Left lobe of liver (tissue), 2 donors: ENCODE data around the gene BNC2. TPM values are rescaled to one million over a fixed set of nuclear protein-coding genes. Genes with fewer than 3 reads are reported as not detected.

ENCODE experiments used
- ATAC-seq: fragments of 200-7000 bp; cut with Tn5 transposase; one replicate; pipeline ENCODE4 v1.9.1; 2020; ENCODE audit warnings: mild to moderate bottlenecking, moderate library complexity
- DNase-seq: peaks from one replicate; pipeline ENCODE4 v3.0.0-alpha.2; 2020; ENCODE audit warnings: low spot score
- total RNA-seq: library from RNA; stranded (reverse); gene quantifications from one replicate; pipeline ENCODE4 v1.2.1, GENCODE V29; 2021
- donor health status: DM: no; HTN: no; CAD: no; lungs with moderate emphysema.
- donor health status: DM: no; HTN: yes; CAD: no.

The BNC2 gene
- total RNA-seq, 1 donor from 2014 or later, result 0.55 TPM

DNA sequence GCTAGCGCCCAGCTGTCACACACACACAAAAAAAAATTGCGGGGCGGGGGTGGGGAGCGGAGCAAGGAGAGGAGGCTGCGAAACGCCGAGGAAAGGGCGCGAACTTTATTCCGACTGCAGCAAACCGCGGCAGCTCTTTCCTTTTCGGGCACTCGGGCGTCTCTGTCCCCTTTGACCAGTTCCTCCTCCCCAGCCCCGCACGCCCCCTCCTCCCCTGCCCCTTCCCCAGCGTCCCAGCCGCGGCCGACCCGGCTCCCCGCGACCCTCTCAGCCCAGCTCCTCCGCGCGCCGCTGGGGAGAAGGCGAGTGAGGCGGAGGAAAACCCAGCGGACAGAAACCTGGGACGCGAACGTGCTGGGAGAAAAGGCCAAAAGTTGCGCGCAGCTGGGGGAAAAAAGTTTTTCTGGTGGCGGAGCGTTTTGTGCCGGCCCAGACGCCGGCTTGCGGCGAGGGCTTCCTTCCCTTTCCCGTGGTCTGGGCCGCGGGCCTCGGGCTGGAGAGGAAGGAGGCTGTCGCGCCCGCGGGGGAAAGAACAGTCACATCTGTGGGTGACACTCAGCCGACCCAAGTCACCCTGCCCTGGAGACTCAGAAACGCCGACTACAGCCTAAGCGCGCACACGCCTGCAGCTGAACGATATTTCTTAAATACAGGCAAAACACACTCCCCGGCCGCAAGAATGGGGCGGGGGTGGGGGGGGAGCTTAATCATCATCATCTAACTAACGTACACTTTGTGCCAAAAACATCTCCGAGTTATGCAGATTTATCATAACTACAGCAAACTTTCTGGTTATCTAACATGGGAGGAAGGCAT is 1.1 kb upstream of the BNC2 start:
- no peak for DNase-seq

DNA sequence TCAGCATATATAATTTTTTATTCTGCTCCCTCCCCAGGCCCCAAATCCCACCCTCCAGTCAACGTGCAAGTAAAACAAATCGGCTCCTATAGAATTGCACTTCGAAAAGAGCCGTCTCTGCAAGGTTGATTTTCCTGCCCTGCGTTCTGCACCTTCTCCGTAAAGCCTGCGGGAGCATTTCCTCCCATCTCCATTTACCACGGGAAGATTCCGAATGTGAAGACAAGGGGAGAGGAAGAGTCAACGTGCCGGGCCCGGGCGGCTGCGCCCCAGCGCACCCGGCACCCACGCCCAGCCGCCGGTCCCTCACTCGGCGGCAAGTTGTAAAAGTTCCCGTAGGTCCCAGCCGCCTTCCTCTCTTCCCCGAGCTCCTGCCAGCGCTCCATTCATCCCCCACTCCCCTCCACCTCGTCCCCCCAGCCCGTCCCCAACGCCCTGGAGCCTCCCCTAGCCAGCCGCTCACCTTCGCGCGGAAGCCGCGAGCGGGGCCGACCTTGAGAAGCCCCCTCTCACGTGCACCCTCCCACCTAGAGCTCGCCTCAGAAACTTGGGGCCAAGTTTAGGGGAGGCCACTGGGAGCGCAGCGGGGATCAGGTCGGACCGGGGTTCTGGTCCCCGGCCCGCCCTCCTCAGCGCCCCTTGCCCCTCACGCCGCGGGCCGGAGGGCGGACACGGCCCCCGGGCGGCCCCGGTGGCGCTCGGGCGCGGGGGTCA is 431 bp downstream of the BNC2 start:
- peak; percentile 25 for ATAC-seq
- no peak for DNase-seq

More for the DNA sequence above, 1.1 kb upstream of the BNC2 start:
- ATAC-seq, result peak; percentile 58

DNA sequence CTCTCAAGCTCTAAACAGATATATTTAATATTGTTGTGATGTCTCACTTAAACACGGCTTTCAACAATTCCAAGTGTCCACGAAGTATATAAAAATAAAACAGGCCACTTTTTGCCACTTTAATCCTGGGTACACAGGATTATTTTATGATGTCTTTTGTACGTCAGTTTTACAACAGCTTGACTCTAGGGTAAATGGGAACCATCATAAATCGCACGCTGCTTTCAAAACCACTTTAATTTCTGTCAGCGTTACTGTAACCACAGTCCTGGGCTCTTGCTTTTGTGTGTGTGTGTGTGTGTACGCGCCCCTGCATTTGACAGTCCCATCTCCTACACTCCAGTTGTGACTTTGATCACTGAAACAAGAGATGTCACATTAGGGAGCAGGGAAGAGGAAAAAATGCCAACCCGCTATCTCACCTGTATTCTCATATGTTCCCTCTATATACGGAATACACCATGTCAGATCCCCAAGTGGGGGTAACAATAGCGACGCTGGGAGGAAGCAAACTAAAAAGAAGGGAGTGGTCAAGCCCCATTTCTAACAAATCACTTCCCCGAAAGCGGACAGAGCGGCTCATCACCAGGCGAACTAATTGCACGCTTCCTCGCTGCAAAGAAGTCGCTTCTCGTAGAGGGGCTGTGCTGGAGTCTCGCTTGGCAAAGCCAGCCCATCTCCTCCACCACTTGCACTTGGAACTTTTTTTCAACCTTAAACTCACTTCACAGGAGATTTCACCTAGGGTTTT is 1.2 kb downstream of the BNC2 start:
- no peak for DNase-seq
- ATAC-seq, result no peak

DNA sequence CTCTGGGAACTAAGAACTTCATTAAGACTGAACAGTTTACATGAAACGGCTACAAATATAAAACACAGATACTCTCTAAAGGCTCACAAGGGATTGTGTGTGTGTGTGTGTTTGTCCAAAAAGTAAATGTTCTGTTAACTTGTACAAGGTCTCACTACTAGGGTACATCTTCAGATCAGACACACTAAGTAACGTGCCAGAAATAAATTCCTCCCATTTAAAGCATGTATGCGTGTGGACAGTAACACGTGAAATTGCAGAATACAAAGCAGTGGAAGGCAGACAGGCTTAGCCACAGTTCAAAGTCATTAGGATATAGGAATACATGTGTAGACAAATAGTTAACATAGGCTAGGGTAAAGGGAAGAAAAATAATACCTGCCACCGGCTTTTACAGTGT is 1.8 kb downstream of the BNC2 start:
- DNase-seq (no peak), ATAC-seq (no peak)

DNA sequence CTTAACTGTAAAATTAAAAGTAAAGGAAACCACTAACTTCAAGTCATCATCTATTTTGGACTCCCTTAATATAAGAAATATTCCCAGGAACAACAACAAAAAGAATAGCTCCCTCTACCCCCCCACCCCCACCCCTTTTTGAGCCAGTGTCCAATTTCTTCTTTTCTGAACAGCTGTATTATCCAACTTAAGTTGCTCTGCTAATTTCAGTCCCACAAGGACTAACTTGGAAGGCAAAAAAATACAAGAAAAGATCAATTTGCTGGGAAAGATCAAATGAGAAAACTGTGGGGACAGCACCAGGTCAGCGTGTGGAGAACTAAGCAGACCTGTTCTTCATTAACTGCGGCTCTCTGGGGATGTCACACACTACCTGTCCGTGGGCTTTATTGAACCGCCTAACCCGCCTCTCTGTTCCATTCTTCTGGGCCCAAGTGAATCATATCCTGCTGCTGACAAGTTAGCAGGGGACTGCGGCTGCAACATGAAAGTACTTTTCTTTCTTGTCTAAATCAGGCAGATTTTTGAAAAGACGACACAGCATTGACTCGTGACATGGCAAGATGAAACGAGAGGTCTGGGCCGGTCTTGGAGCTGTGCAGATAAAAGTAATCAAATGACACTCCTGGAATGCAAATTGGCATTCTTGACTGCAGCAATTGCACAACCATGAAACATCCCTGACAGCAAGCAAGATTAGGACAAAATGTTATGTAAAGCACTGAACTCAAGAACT is 2.7 kb downstream of the BNC2 start:
- DNase-seq (no peak), ATAC-seq (no peak)

DNA sequence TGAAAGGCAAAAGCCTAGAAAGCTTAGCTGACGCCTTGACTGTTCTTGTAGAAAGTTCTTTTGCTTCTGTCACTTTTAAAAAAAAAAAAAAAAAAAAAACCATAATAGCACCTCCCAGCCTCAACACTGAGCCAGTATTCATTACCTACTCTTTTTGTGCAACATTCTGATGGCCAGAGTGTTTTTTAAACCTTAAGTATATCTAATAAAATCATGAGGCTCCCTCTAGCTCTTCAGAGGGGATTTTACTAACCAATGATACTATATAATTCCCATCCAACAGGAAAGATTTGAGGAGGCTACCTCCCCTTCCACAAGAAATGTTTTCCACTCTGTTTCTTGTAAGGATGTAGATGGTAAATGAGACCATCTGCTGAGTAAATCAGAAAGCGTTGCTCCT is 3.9 kb downstream of the BNC2 start:
- no peak for DNase-seq
- ATAC-seq, result no peak

DNA sequence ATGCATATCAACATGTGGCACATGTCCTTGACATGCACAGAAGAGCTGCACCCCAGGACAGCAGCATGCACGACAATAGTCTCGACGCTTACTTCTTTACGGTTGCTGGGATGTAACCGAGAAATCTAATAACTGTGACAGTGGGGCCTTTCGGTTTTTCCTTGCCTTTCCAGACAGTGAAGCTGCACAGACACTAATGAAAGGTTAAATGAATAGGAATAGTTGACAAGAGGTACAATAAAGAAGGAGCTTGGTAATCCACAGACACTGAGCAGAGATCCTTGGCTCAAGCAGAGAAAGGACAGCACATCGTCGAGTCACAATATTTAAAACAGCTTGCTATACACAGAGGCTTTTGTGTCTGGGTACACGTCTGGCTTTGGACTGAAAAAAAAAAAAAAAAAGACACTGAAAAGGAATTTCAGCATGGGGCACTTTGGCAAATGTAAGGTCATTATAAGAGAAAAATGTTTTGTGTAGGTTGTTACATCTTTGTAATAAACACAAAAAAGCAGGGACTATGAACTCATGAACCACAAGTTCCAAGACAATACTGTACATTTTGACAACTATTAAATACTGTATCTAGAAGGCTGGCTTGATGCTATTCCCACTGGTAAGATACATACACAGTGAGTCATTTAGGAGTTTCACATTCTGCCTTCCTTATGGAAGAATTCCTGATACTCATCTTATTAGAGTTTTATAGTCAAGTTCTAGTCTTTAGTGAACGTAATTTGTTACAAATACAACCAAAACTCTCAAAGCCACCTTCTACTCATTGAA is 5.6 kb downstream of the BNC2 start:
- no peak for ATAC-seq
- no peak for DNase-seq

DNA sequence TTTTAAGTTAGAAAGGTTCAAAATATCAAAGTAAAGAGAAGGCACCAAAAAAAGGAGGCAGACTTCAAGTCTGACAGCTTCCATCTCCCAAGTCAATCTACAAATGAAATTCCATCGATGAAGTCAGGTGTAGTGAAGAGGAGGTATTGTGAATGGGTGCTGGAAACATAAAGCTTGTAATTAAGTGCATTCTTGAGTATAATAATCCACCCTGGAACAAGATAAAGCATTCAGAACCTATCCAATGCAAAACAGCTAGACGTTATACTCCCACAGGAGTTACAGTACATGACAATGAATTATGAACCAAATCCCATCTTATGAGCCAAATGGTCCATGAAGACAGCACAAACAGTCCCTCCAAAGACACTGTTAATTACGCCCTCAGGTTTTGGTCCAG is 22.3 kb downstream of the BNC2 start:
- DNase-seq, result no peak
- no peak for ATAC-seq

DNA sequence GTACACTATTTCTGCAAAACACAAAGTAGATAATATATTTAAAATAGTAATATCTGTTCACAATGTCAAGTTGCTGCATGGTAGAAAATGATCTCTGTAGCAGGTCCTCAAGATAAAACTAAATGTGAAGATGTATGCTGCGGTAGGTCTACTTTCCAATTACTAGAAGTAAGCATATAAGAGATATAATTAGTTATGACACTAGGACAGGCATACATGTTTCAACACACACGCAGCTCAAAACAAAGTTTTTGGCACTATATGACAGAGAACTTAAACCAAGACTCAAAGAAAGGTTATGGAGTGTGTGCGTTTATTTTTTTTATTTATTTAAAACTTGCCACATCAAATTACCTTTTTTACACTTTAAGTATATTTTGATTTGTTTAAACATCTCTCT is 23.5 kb downstream of the BNC2 start:
- no peak for DNase-seq
- no peak for ATAC-seq

DNA sequence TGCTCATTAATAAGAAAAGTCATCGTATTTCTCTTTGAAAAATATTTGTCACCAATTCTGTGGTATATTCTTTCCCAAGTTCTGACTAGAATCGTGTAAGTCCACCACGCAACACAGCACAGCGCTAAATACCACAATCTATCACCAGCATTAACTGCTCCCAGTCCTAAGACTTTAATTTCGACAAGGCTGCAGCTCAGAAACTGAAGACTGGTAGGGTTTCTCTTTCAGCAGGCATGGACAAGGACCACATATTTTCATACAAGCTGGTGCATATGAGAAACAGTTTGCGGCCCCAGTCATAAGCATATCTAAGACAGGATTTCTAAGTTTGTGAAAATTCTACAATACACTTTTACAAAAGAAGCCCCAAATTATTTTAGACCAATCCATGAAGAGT is 24.1 kb downstream of the BNC2 start:
- DNase-seq, result no peak
- ATAC-seq, result no peak

DNA sequence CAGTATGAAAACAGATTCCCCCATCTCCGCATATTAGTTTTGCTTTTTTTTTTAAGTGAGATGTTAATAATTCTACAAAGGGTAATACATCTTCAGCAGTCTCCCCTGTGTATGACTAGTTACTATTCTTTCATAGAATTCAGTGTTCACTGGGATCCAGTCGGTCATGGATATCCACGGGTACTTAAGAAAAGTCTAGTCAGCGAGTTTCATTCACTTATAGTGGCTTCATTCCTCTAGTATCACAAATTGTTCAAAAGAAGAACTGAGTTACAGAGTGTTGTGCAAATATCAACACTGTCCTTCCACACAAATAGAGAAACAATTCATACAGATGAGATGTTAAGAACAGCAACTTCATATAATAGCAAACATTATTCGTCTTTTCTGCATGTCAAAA is 35.7 kb downstream of the BNC2 start:
- DNase-seq (no peak), ATAC-seq (no peak)

DNA sequence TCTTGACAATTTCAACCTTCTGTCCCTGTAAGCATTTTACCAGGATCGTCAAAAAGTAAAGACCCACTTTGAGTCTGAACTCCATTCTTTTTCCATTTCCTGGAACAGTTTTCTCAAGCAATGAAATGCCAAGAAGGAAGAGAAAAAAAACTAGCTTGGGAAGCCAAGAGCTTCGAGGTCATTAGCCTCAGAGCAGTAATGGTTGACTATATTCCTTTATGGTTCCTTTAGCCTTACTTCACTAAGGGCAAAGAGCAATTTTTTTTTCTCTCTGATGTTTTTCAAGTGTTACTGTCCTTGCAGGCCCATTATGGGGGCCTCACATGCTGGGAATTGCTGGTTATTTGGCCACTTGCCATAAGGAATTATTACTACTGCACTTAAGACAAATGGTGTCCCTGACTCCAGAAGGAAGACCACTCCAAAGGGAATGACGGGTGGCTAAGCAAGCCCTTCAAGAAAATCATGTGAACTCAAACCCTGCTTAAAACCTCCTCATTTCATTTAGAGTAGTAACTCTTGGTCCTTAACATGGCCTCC is 37.1 kb downstream of the BNC2 start:
- DNase-seq (no peak), ATAC-seq (no peak)

DNA sequence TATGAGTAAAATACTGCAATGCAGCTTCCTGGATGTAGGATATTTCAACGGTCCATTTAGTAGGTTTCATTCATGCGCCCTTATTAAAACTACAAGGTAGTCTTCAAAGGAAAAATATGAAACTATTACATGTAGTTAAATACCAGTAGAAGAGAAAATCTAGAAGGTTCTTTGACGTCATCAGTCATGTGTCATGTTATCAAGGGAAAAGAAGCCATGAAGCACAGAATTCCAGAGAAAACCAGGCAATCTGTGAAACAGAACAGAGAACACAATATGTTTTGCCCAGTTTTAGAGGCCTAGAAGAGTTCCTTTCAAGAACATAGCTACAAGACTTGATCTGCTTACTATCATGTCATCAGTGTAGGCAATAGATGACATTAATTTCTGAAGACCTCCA is 38.4 kb downstream of the BNC2 start:
- ATAC-seq (no peak), DNase-seq (no peak)

DNA sequence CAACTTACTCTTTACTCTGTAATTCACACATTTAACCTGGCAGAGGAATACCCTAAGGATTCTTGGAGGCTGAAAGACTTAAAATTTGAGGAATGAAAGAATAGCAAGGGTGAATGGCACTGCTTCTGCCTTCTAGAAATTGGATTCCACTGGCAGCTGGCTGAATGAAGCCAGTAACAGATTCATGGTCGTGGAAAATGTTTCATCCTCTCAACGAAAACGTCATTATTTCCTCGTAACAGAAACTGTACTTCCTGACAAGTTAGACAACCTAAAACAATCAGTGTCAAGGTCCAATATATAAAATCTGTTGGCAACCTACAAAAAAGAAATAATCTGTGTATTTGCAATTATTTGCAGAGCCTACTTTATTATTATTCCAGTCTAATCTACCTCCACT is 39.7 kb downstream of the BNC2 start:
- DNase-seq, result no peak
- no peak for ATAC-seq

DNA sequence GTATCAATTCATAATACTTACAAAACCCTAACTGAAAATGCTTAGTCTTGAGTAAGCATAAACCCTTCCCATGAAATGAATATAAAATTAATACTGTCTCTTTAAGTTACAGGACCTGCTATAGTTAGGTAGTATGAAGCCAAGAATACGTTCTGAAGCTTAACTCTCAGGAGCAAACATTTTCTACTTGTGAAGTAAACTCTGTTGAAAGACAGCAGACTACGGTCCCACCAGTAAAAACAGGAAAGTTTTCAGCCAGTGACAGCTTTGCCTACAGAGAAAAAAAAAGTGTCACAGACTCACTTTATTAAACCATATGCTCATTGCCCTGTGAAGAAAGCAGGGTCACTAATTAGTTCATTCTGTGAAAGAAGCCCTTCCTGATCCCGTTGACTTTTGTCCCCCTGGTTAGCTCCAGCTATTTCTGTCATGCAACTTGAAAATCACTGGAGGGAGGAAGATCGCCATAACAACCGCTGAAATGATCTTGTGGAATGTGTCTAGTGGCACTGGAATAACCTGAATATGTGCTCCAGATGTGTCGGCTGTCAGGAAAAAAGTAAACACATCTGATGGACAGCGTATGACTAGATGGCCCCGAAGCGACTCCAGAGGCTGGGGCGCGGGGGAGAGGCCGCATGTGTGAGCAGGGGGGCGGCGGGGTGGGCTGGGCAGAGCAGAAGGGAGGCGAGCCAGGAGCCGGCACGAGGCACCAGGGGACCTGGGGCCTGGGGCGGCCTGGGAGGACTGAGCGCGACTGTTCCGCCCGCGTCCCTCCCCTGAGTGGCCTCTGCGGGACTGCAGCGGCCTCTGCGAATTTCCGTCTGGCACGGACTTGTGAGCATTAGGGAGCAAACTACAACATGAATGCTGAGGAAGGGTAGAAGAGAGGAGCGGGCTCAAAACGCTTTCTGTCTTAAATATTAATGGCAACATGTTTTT is 41.9 kb downstream of the BNC2 start:
- ATAC-seq, result peak; percentile 33
- DNase-seq, result no peak

DNA sequence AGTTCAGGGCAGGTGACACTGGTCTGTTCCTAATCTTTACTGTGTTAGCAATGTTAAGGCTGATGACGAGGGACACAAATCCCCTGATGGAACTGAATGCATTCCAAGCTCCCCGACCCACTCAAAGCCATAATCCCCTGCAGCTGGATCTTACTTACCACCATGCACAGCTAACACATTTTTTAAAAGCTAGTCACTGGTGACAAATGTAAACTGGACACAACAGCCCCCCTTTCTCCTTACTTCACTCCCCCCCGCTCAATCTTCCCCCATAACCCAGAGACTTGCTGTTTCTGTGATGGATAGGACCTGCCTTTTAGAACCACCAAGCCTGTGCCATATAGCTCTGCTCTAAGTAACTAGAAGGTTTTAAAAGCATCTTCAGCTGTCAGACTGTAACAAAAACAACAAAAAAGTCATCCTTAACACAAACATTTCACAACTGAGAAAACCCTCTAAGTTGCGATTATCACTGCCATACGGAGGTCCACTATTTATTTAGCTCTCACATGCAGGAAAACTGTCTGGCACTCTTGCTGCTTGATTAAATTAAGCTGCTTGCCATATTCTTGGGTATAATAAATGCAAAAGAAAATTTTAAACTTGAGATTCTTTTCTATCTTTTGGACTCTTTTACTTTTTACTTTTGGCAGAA is 44.4 kb downstream of the BNC2 start:
- ATAC-seq (no peak), DNase-seq (no peak)

DNA sequence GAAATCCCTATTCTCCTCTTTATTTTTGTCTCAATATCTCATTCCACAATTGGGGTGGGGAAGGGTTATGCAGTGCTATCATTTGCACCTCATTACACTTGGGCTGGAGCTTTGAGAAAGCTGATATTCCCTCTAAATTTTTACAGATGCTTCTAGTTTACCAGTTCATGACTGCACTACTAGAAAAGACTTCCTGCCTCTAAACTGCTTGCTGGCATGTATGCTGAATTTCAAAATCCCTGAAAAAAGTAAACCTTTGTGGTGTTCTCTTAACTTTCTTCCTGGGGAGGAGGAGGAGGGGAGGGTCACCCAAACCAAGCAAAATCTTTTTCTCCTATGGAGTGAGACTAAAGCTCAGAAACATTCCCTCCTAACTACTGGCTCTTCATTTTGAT is 45.1 kb downstream of the BNC2 start:
- DNase-seq, result no peak
- no peak for ATAC-seq

DNA sequence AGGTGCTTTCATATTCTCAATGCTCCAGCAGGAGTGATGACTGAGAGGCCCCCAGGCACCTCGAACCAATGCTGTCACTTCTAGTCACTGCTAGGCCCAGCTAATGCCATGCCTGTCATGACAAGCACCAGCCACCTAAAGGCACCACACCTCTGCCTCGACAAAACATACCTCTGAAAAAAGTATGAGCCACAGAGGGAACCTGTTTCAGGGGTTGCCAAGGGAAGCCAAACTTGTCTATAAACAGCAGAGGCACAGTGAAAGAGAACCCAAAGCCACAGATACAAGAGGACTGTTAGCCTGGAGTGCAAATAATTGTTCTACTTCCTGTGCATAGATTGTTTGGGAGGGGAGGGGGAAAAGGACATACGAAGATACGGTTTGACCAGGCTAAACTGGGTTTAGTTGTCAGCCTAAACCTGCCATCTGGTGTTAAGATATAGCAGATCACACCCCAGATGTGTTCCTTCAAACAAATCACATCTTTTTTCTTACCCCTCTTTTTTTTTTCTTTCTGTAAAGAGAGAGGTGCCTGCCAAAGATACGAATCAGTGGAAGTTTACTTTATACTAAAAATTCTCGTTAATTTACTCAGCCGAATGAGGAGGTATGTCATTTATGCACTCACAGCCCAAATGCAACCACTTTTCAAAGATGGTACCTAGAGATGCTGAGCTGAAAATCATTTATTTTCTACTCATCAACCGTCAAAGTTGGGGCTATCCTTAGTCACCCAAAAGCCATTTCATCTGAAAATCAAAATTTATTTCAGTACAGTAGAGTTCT is 45.7 kb downstream of the BNC2 start:
- DNase-seq (no peak), ATAC-seq (no peak)
